Body of pancreas (tissue), 4 donors: ENCODE measurements around the gene PTH1R. TPM values are rescaled to one million over a fixed set of nuclear protein-coding genes. Genes with fewer than 3 reads are reported as not detected.

Experiments used
- ATAC-seq: fragments of 150-250 bp; one replicate; pipeline ENCODE4 v1.9.1; 2016
- DNase-seq, 4 donors: peaks; one replicate each; pipeline ENCODE4 v3.0.0-alpha.2; 2019
- H3K27ac ChIP-seq, 4 donors: fragments of 200-600 bp; sonication (generic); 1 replicate in 3 of 4; 2 replicates in 1 of 4; pipeline versions ENCODE4 v1.5.1 to v1.6.1; 2016 to 2019; ENCODE audit warnings: mild to moderate bottlenecking in 1 of 4, mixed read lengths in 1 of 4, moderate library complexity in 1 of 4
- H3K27me3 ChIP-seq, 2 donors: fragments of 200-600 bp; sonication (generic); one replicate each; pipeline ENCODE4 v1.6.0; 2016; ENCODE audit warnings: mild to moderate bottlenecking in 1 of 2
- H3K36me3 ChIP-seq, 2 donors: fragments of 200-600 bp; sonication (generic); replicated peaks in 1 of 2; 2 replicates each; pipeline ENCODE4 v1.5.1; 2016; ENCODE audit warnings: low read depth in 2 of 2; ENCODE audit not compliant: insufficient read depth in 1 of 2
- H3K4me1 ChIP-seq: fragments of 200-600 bp; sonication (generic); one replicate; pipeline ENCODE4 v1.6.0; 2016
- H3K4me3 ChIP-seq, 2 donors: fragments of 200-600 bp; sonication (generic); 1 replicate in 1 of 2; 2 replicates in 1 of 2; pipeline ENCODE4 v1.5.1; 2016 to 2019
- H3K9me3 ChIP-seq, 3 donors: fragments of 200-600 bp; sonication (generic); 1 replicate in 2 of 3; 2 replicates in 1 of 3; pipeline ENCODE4 v1.5.1; 2016
- CTCF ChIP-seq, 7 experiments: fragments of 450-650 bp in 4 of 7; fragments of 200-600 bp in 3 of 7; sonication (generic) in 3 of 7; IDR thresholded peaks; one replicate each; pipeline ENCODE4 v1.5.1; 2016 to 2019; ENCODE audit warnings: antibody characterized with exemption in 7 of 7
- POLR2A ChIP-seq, 3 donors: fragments of 450-650 bp; IDR thresholded peaks; one replicate each; pipeline ENCODE4 v1.6.1; 2016; ENCODE audit warnings: antibody characterized with exemption in 3 of 3, mild to moderate bottlenecking in 2 of 3
- WGBS, 2 donors: methylation state at CpG; one replicate each; pipeline ENCODE4 v1.1.5; 2017; 5-methylcytosine and 5-hydroxymethylcytosine counted together
- intact Hi-C: fragments of 100-400 bp; cut with DNase I; formaldehyde crosslinking; loops from one replicate; pipeline ENCODE4 v1.15.1; 2023
- total RNA-seq, 2 donors: library from RNA; depleted of rRNA; stranded (reverse); fragments of >200 nt; gene quantifications; one replicate each; pipeline ENCODE4 v1.1.0, GENCODE V29; 2016

The PTH1R gene
- total RNA-seq, 2 donors from 2014 or later, result 1.8 to 8.2 TPM

DNA sequence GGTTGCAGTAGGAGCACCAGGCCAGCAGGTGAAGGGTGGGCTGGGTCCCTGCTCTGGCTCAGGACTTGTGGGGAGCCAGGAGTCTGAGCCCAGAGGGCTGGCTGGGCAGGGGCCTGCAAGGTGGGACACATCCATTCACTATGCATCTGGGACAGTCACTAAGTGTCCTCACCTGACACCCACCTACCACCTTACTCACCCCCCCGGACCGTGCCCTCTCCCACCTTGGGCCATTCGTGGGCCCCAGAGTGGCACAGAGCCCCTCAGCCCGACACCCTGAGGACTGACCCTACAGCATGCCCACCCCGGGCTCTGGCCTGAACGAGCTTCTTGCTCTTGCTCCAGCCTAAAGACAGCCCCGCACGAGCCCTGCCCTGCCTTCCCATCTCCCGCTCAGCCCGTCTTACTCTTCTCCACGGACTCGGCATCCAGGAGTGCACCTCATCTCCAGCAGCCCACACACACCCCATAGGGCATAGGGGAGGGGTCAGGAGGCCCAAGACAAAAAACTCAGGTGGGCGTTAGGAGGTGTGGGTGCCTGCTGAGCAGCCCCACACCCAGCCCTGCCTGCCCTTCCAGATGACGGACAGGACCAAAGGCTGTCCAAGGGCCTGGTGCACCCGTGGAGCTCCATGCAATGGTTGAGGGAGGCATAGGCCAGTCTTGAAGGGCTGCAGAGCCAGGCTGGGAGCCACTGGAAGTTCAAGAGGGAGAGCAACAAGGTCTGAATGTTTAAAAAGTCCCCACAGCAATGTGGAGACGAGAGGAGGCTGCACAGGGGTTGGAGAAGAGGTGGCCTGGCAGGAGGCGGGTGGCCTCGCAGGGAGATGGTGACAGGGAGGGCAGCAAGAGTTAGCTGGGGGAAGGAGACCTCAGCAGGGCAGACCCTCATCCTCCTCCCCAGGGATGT is 27.0 kb downstream of the PTH1R start:
- TF ChIP-seq POLR2A (IDR thresholded peaks at IDR 0.05), result no peak
- no peak for TF ChIP-seq CTCF (IDR thresholded peaks at IDR 0.05)
- intact Hi-C loops, result loop anchor here (5.0 kb wide), 1 partner anchor 197 kb away; no protein-coding TSS in a partner anchor
- H3K4me1 ChIP-seq, result peaks cover 12% of the 10 kb centered on the region
- no peaks in the 10 kb centered on the region for H3K27me3 ChIP-seq
- H3K9me3 ChIP-seq, result no peaks in the 10 kb centered on the region
- no peak overlapping the region for H3K4me3 ChIP-seq
- DNase-seq (peak in 1 of 4 donors; percentile 14), ATAC-seq (no peak)
- H3K36me3 ChIP-seq, result no peaks in the 10 kb centered on the region
- no peak overlapping the region for H3K27ac ChIP-seq
- 80 to 83% methylated on average over 18 of the region's 18 CpGs for WGBS, 2 donors

GRCh38 chr3:46905213-46905560 is 27.7 kb downstream of the PTH1R start:
- DNase-seq (peak in 1 of 4 donors; percentile 6), ATAC-seq (no peak)
- H3K4me3 ChIP-seq, result no peak overlapping the region
- no peaks in the 10 kb centered on the region for H3K27me3 ChIP-seq
- no peak overlapping the region for H3K27ac ChIP-seq
- H3K9me3 ChIP-seq, result no peaks in the 10 kb centered on the region
- H3K36me3 ChIP-seq, result no peaks in the 10 kb centered on the region
- intact Hi-C loops, result no loop called here
- WGBS, 2 donors, result 75 to 89% methylated on average over 3 of the region's 3 CpGs
- peaks cover 16% of the 10 kb centered on the region for H3K4me1 ChIP-seq
- no peak for TF ChIP-seq POLR2A (IDR thresholded peaks at IDR 0.05)
- no peak for TF ChIP-seq CTCF (IDR thresholded peaks at IDR 0.05)

DNA sequence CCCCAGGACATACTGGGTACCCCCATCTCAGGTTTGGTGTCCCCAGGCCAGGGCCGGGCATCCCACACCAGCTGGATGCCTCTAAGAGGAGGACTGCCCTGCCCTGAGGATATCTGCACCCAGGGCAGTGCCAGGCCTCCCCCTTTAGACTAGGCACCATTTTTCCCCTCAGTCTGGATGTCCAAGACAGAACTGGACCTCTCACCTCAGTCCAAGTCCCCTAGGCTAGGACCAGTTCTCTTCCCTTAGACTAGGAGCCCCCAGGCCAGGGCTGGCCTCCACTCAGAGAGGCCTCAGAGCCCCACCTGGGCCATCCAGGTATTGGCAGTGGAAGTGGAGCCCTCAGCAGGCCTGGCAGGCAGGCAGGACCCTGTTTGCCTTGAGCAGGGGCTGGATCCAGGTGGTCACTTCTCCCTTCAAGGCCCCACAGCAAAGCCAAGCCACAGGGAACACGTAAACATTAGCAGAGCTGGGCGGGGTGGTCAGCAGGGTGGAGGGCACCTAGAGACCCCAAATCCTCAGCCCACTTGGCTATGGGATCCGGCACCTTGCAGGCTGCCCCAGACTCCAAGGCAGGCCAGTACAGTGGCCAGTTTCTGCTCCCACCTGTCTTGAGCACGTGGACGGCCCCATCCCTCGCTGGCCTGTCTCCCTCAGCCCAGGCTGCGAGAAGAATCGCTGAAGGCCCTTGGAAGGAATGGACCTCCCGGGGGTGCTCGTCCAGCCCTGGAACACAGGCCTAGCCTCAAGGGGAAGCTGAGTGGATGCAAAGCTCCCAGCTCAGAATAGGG is 28.3 kb downstream of the PTH1R start:
- no peak for ATAC-seq
- no peaks in the 10 kb centered on the region for H3K9me3 ChIP-seq
- H3K36me3 ChIP-seq, result no peaks in the 10 kb centered on the region
- peak in 1 of 4 donors; percentile 13 for DNase-seq
- H3K27me3 ChIP-seq, result no peaks in the 10 kb centered on the region
- H3K4me1 ChIP-seq, result peaks cover 16% of the 10 kb centered on the region
- intact Hi-C loops, result no loop called here
- TF ChIP-seq CTCF (IDR thresholded peaks at IDR 0.05) (no peak), POLR2A (IDR thresholded peaks at IDR 0.05) (no peak)
- WGBS, 2 donors, result 77 to 78% methylated on average over 7 to 9 of the region's 11 CpGs
- H3K27ac ChIP-seq, result no peak overlapping the region
- no peak overlapping the region for H3K4me3 ChIP-seq

- intact Hi-C loops, result no loop called here
- Histone ChIP-seq H3K36me3 (no peaks in the 10 kb centered on the region), H3K27me3 (no peaks in the 10 kb centered on the region), H3K27ac (no peak overlapping the region), H3K4me1 (peaks cover 16% of the 10 kb centered on the region), H3K4me3 (no peak overlapping the region), H3K9me3 (no peaks in the 10 kb centered on the region)
- no peak for TF ChIP-seq CTCF (IDR thresholded peaks at IDR 0.05)
- TF ChIP-seq POLR2A (IDR thresholded peaks at IDR 0.05), result no peak
- ATAC-seq (no peak), DNase-seq (peak in 1 of 4 donors; percentile 4)
- WGBS, 2 donors, result 75% methylated on average over 4 of the region's 4 CpGs; no CpG with 5 or more reads in 1 of the 2 donors
Observed at GRCh38 chr3:46906471-46907058, 29.0 kb downstream of the PTH1R start.
